GM23338 (cell line): Measurements from ENCODE around the gene ATP2A3. TPM values are rescaled to one million over a fixed set of nuclear protein-coding genes. Genes with fewer than 3 reads are reported as not detected.

Experiments used
- ATAC-seq: fragments of 200-7000 bp; cut with Tn5 transposase; 3 replicates; pipeline ENCODE4 v1.9.1; 2020
- DNase-seq: peaks from one replicate; pipeline ENCODE4 v3.0.0-alpha.2; 2015; ENCODE audit warnings: low spot score
- H2AFZ ChIP-seq: fragments of 200-600 bp; sonication (generic); 2 replicates; pipeline ENCODE4 v1.8.0; 2016; ENCODE audit warnings: antibody characterized with exemption, mild to moderate bottlenecking, moderate library complexity
- H3F3A ChIP-seq: fragments of 200-600 bp; sonication (generic); replicated peaks from 2 replicates; pipeline ENCODE4 v1.8.0; 2017; ENCODE audit warnings: antibody characterized with exemption, mixed run types, low read depth
- H3K27ac ChIP-seq: fragments of 200-600 bp; sonication (generic); 2 replicates; pipeline ENCODE4 v1.6.1; 2016; ENCODE audit warnings: low read depth
- H3K27me3 ChIP-seq: fragments of 200-600 bp; sonication (generic); 2 replicates; pipeline ENCODE4 v1.8.0; 2016; ENCODE audit warnings: mild to moderate bottlenecking, mixed run types, moderate library complexity; ENCODE audit not compliant: insufficient read depth
- H3K36me3 ChIP-seq: fragments of 200-600 bp; sonication (generic); 2 replicates; pipeline ENCODE4 v1.8.0; 2016; ENCODE audit warnings: mild to moderate bottlenecking; ENCODE audit not compliant: insufficient read depth
- H3K4me1 ChIP-seq: fragments of 200-600 bp; sonication (generic); 2 replicates; pipeline ENCODE4 v1.8.0; 2016; ENCODE audit warnings: mild to moderate bottlenecking, moderate library complexity; ENCODE audit not compliant: insufficient read depth
- H3K4me2 ChIP-seq: fragments of 200-600 bp; sonication (generic); 2 replicates; pipeline ENCODE4 v1.7.1; 2017; ENCODE audit warnings: mixed run types
- H3K4me3 ChIP-seq: fragments of 200-600 bp; sonication (generic); 2 replicates; pipeline ENCODE4 v1.6.1; 2016; ENCODE audit warnings: mixed run types
- H3K79me2 ChIP-seq: fragments of 200-600 bp; sonication (generic); replicated peaks from 2 replicates; pipeline ENCODE4 v1.8.0; 2017; ENCODE audit warnings: mild to moderate bottlenecking; ENCODE audit not compliant: insufficient read depth
- H3K9me2 ChIP-seq: fragments of 200-600 bp; sonication (generic); 2 replicates; pipeline ENCODE4 v1.8.0; 2017; ENCODE audit not compliant: insufficient read depth
- H4K20me1 ChIP-seq: fragments of 200-600 bp; sonication (generic); replicated peaks from 2 replicates; pipeline ENCODE4 v1.8.0; 2017; ENCODE audit warnings: mild to moderate bottlenecking; ENCODE audit not compliant: insufficient read depth
- H3K27ac Mint-ChIP-seq: 2 replicates; pipeline ENCODE4 v1.8.0; 2020; ENCODE audit warnings: inconsistent platforms, mild to moderate bottlenecking, moderate library complexity, mixed read lengths
- H3K27me3 Mint-ChIP-seq: 3 replicates; pipeline ENCODE4 v1.8.0; 2022; ENCODE audit warnings: low read depth, mild to moderate bottlenecking, moderate library complexity, mixed read lengths, inconsistent platforms; ENCODE audit not compliant: insufficient read depth, poor library complexity
- H3K36me3 Mint-ChIP-seq: 3 replicates; pipeline ENCODE4 v1.8.0; 2021; ENCODE audit warnings: low read depth, mild to moderate bottlenecking, inconsistent platforms, moderate library complexity, mixed read lengths
- H3K4me1 Mint-ChIP-seq: 3 replicates; pipeline ENCODE4 v1.8.0; 2020; ENCODE audit warnings: mild to moderate bottlenecking, inconsistent platforms, mixed read lengths
- H3K4me3 Mint-ChIP-seq: 3 replicates; pipeline ENCODE4 v1.8.0; 2021; ENCODE audit warnings: moderate library complexity, mild to moderate bottlenecking, inconsistent platforms, mixed read lengths
- H3K9me3 Mint-ChIP-seq: 3 replicates; pipeline ENCODE4 v1.8.0; 2020; ENCODE audit warnings: moderate library complexity, mild to moderate bottlenecking, inconsistent platforms, mixed read lengths
- CREB1 ChIP-seq: fragments of 250-450 bp; sonication (Bioruptor Pico); IDR thresholded peaks from 2 replicates; pipeline ENCODE4 v1.5.0; 2020; ENCODE audit warnings: low read depth, mild to moderate bottlenecking, moderate library complexity
- CTCF ChIP-seq, 2 experiments: fragments of 200-600 bp in 1 of 2; sonication (generic) in 1 of 2; conservative IDR thresholded peaks; 2 replicates each; pipeline versions ENCODE4 v1.5.1 to v1.6.1; 2016 to 2017; ENCODE audit warnings: antibody characterized with exemption in 2 of 2, low read depth in 2 of 2, mild to moderate bottlenecking in 2 of 2, moderate library complexity in 1 of 2
- ETS1 ChIP-seq: IDR thresholded peaks from 2 replicates; pipeline ENCODE4 v1.6.1; 2016; ENCODE audit warnings: antibody characterized with exemption
- EZH2 ChIP-seq: fragments of 200-600 bp; sonication (generic); IDR thresholded peaks from one replicate; pipeline ENCODE4 v1.8.0; 2017; ENCODE audit warnings: antibody characterized with exemption, mild to moderate bottlenecking, low read depth; ENCODE audit not compliant: unreplicated experiment
- EZH2phosphoT487 ChIP-seq: fragments of 200-600 bp; sonication (generic); IDR thresholded peaks from one replicate; pipeline ENCODE4 v1.8.1; 2018; ENCODE audit warnings: antibody characterized with exemption; ENCODE audit not compliant: unreplicated experiment
- STAT1 ChIP-seq: IDR thresholded peaks from one replicate; pipeline ENCODE4 v1.6.1; 2016; ENCODE audit warnings: antibody characterized with exemption; ENCODE audit not compliant: unreplicated experiment
- ZNF114 ChIP-seq: fragments of 250-450 bp; sonication (Bioruptor Pico); IDR thresholded peaks from 2 replicates; pipeline ENCODE4 v1.5.0; 2020; ENCODE audit warnings: mild to moderate bottlenecking, moderate library complexity
- ZNF331 ChIP-seq: fragments of 250-450 bp; sonication (Bioruptor Pico); IDR thresholded peaks from 2 replicates; pipeline ENCODE4 v1.5.0; 2020; ENCODE audit warnings: low read depth, mild to moderate bottlenecking, moderate library complexity
- ZNF462 ChIP-seq: fragments of 250-450 bp; sonication (Bioruptor Pico); IDR thresholded peaks from 2 replicates; pipeline ENCODE4 v1.5.0; 2020; ENCODE audit warnings: mild to moderate bottlenecking, moderate library complexity
- polyA plus RNA-seq: library from polyadenylated mRNA; unstranded; fragments of >200 nt; fragmentation: Nextera tagmentation; extraction: Ambion mirVana; gene quantifications from 2 replicates; pipeline ENCODE4 v1.2.1, GENCODE V29; 2016
- total RNA-seq: library from RNA; depleted of rRNA; stranded (reverse); fragments of >200 nt; shearing (Covaris generic); gene quantifications from 2 replicates; pipeline ENCODE4 v1.2.3, GENCODE V29; 2014

ATP2A3 gene
- total and polyA plus RNA-seq, 2 experiments from 2014 or later: 9.6 to 35.2 TPM

GRCh38 chr17:4003131-4003500 lies 38.9 kb upstream of the ATP2A3 start:
- peak; percentile 25 for DNase-seq
- Mint-ChIP-seq H3K4me1 (peaks cover 33% of the 10 kb centered on the region), H3K27ac (peak overlapping the region; percentile 84; the same call in 1 of the 2 replicates), H3K27me3 (peaks cover 25% of the 10 kb centered on the region), H3K9me3 (no peaks in the 10 kb centered on the region), H3K36me3 (peaks cover 8% of the 10 kb centered on the region; the same call in 2 of the 3 replicates), H3K4me3 (no peak overlapping the region)
- ATAC-seq: peak; percentile 3
- TF ChIP-seq ZNF462: no peak
- TF ChIP-seq ZNF331 (CRISPR knock-in tag): no peak
- no peak for TF ChIP-seq ETS1
- no peak for TF ChIP-seq CTCF (conservative IDR thresholded peaks at IDR 0.05; ENCODE audit: low read depth in 2 of 2)
- TF ChIP-seq EZH2: no peak
- no peak for TF ChIP-seq ZNF114
- TF ChIP-seq CREB1 (CRISPR knock-in tag): no peak
- no peak for TF ChIP-seq EZH2phosphoT487
- no peak for TF ChIP-seq STAT1
- no peaks in the 10 kb centered on the region for H3K27me3 ChIP-seq
- H3K9me2 ChIP-seq: no peaks in the 10 kb centered on the region
- peaks cover 10% of the 10 kb centered on the region for H3K4me1 ChIP-seq
- 0 out of 2 replicates have a peak overlapping the region, but pooled peaks have one; percentile 55 for H3K27ac ChIP-seq
- H3K4me3 ChIP-seq: no peak overlapping the region
- H3F3A ChIP-seq: peaks cover 5% of the 10 kb centered on the region; the same call in 1 of the 2 replicates
- H2AFZ ChIP-seq: peak overlapping the region; percentile 86; the same call in 1 of the 2 replicates
- H3K4me2 ChIP-seq: peak overlapping the region; percentile 60; the same call in 1 of the 2 replicates
- H3K79me2 ChIP-seq: no peaks in the 10 kb centered on the region
- no peaks in the 10 kb centered on the region for H3K36me3 ChIP-seq
- no peaks in the 10 kb centered on the region for H4K20me1 ChIP-seq
